Pancreas (tissue), 10 donors: ENCODE measurements around the gene ANKRD23. TPM values are rescaled to one million over a fixed set of nuclear protein-coding genes. Genes with fewer than 3 reads are reported as not detected.
"Not testable (repeated sequence)": the region's sequence is repeated elsewhere in the genome, so short reads cannot be mapped to it uniquely, and the experiment has no call there.

Source experiments
- ATAC-seq, 4 donors: fragments of 200-7000 bp; cut with Tn5 transposase; one replicate each; pipeline versions ENCODE4 v1.8.0 to v1.9.1; 2020; ENCODE audit warnings: mild to moderate bottlenecking in 4 of 4, moderate library complexity in 4 of 4
- DNase-seq, 6 donors: peaks; one replicate each; pipeline ENCODE4 v3.0.0-alpha.2; 2020
- FAIRE-seq: peaks from 2 replicates; lab custom pipeline; 2012; peaks lifted over from hg19 to GRCh38; lab: Jason Lieb, UNC
- H3K27ac ChIP-seq, 4 donors: fragments of 200-600 bp; sonication (generic); 1 replicate in 3 of 4; 2 replicates in 1 of 4; pipeline versions ENCODE4 v1.5.0 to v1.8.0; 2020
- H3K27me3 ChIP-seq, 4 donors: fragments of 200-600 bp; one replicate each; pipeline ENCODE4 v1.8.0; 2021
- H3K36me3 ChIP-seq, 3 donors: fragments of 200-600 bp; sonication (generic) in 1 of 3; one replicate each; pipeline versions ENCODE4 v1.5.0 to v1.8.0; 2020 to 2021
- H3K4me1 ChIP-seq, 3 donors: fragments of 200-600 bp; one replicate each; pipeline ENCODE4 v1.8.0; 2021
- H3K4me3 ChIP-seq, 4 donors: fragments of 200-600 bp; sonication (generic) in 2 of 4; one replicate each; pipeline versions ENCODE4 v1.5.0 to v1.8.0; 2020 to 2021
- H3K9me3 ChIP-seq, 4 donors: fragments of 200-600 bp; one replicate each; pipeline ENCODE4 v1.8.0; 2021
- WGBS, 2 donors: extraction: QIAGEN DNeasy Blood & Tissue Kit; methylation state at CpG; one replicate each; pipeline ENCODE4 v1.1.7; 2013; 5-methylcytosine and 5-hydroxymethylcytosine counted together
- intact Hi-C, 3 donors: fragments of 100-400 bp; cut with DNase I; formaldehyde crosslinking; loops; one replicate each; pipeline versions ENCODE4 v1.11.1 to v1.14.2; 2022
- polyA plus RNA-seq, 2 donors: library from polyadenylated mRNA; stranded (reverse); fragments of 200-250 nt; gene quantifications; one replicate each; pipeline ENCODE4 v1.2.3, GENCODE V29; 2013
- total RNA-seq, 6 donors: library from RNA; stranded (reverse); fragmentation: NEBNext Ultra II Directional in 4 of 6; extraction: Animal tissue kit (Norgen Biotek cat#: 25700) in 4 of 6; gene quantifications; one replicate each; pipeline versions ENCODE4 v1.2.1 to v1.2.4, GENCODE V29; 2021 to 2023
- TF ChIP-seq, protein P1 (sequence below), 4 donors: fragments of 200-600 bp; sonication (generic) in 3 of 4; IDR thresholded peaks; one replicate each; pipeline versions ENCODE4 v1.5.0 to v1.8.0; 2021; ENCODE audit warnings: antibody characterized with exemption in 4 of 4
- donor health status: healthy with polysubstance abuse.
- donor health status: DM: no; HTN: no; CAD: no; lungs with moderate emphysema.
- donor health status: DM: no; HTN: no; CAD: no.
- donor health status: control.
- donor health status: control.
- donor health status: Bipolar disorder and iron deficiency.
- donor health status: DM: yes; HTN: yes; CAD: no.
- donor health status: DM: no; HTN: no; CAD: no.
- donor health status: DM: no; HTN: no; CAD: no.
- donor health status: DM: yes; HTN: yes; CAD: no.

The ANKRD23 gene
- total and polyA plus RNA-seq, 8 donors, result 0.95 to 10.9 (median 2.9) TPM

DNA sequence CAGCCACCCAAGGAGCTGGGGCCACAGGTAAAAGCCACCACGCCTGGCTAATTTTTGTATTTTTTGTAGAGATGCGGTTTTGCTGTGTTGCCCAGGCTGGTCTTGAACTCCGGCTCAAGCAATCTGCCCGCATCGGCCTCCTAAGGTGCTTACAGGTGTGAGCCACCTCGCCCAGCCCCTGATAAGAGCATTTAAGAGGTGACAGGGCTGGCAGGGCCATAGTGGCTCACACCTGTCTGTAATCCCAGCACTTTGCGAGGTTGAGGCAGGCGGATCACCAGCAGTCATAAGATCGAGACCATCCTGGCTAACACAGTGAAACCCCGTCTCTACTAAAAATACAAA is 36.7 kb downstream of the ANKRD23 start:
- Histone ChIP-seq H3K4me1 (no peaks in the 10 kb centered on the region), H3K4me3 (no peak overlapping the region), H3K36me3 (no peaks in the 10 kb centered on the region), H3K27me3 (no peaks in the 10 kb centered on the region), H3K27ac (peak overlapping the region in 1 of 4 donors; percentile 10), H3K9me3 (no peaks in the 10 kb centered on the region)
- no peak for FAIRE-seq
- intact Hi-C loops, result loop anchor here in 1 of 3 donors (10.0 kb wide), 1 partner anchor 202 kb away; no protein-coding TSS in a partner anchor
- TF ChIP-seq, protein P1, sequence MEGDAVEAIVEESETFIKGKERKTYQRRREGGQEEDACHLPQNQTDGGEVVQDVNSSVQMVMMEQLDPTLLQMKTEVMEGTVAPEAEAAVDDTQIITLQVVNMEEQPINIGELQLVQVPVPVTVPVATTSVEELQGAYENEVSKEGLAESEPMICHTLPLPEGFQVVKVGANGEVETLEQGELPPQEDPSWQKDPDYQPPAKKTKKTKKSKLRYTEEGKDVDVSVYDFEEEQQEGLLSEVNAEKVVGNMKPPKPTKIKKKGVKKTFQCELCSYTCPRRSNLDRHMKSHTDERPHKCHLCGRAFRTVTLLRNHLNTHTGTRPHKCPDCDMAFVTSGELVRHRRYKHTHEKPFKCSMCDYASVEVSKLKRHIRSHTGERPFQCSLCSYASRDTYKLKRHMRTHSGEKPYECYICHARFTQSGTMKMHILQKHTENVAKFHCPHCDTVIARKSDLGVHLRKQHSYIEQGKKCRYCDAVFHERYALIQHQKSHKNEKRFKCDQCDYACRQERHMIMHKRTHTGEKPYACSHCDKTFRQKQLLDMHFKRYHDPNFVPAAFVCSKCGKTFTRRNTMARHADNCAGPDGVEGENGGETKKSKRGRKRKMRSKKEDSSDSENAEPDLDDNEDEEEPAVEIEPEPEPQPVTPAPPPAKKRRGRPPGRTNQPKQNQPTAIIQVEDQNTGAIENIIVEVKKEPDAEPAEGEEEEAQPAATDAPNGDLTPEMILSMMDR (IDR thresholded peaks at IDR 0.05), result no peak
- DNase-seq, result no peak
- 68 to 70% methylated on average over 10 of the region's 10 CpGs for WGBS, 2 donors
- ATAC-seq, result no peak

DNA sequence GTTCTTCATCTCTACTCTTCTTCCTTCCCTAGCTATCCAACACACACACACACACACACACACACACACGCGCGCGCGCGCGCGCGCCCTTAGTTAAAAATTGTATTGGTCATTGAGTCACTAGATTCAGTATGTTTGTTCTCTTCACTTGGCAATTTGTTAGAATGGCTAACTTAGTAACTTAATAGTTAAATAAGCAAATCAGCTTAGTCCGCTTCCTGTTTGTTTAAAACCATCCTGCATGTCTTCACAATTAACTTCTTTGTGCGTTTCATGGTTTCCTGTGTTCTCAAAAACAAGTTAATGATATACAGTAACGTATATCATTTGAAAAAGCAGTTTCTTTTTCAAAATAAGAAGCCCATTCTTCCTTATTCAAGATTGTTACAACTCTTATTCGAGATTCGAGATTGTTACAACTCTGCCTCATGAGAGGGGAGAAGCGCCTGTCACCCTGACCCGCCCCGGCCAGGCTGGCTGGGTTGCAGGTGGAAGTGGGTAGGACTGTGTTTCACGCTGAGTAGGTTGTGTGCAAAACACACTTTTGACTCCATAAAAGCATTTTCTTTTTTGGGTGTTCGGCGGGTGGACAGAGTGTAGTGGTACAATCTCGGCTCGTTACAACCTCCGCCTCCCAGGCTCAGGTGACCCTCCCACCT is 37.2 kb downstream of the ANKRD23 start:
- H3K4me3 ChIP-seq, result no peak overlapping the region
- no peak for DNase-seq
- H3K27me3 ChIP-seq, result no peaks in the 10 kb centered on the region
- no peaks in the 10 kb centered on the region for H3K9me3 ChIP-seq
- intact Hi-C loops, result loop anchor here in 1 of 3 donors (10.0 kb wide), 1 partner anchor 202 kb away; no protein-coding TSS in a partner anchor
- peak in 2 of 4 donors; percentile 39 to 44 for ATAC-seq
- TF ChIP-seq, protein P1 (IDR thresholded peaks at IDR 0.05), result no peak
- H3K36me3 ChIP-seq, result no peaks in the 10 kb centered on the region
- WGBS, 2 donors, result 77 to 81% methylated on average over 23 of the region's 23 CpGs
- peak overlapping the region in 1 of 4 donors; percentile 10 for H3K27ac ChIP-seq
- no peaks in the 10 kb centered on the region for H3K4me1 ChIP-seq
- no peak for FAIRE-seq

DNA sequence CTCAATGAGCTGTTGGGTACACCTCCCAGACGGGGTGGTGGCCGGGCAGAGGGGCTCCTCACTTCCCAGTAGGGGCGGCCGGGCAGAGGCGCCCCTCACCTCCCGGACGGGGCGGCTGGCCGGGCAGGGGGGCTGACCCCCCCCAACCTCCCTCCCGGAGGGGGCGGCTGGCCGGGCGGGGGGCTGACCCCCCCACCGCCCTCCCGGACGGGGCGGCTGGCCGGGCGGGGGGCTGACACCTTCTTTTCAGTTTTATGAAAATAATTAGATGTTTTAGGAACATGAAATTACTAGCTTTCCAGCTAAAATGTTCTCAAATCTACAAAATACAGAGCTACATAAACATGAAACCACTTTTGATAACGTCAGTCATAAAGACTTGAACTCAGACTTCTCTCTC is 37.9 kb downstream of the ANKRD23 start:
- not testable (repeated sequence) for H3K4me1 ChIP-seq

DNA sequence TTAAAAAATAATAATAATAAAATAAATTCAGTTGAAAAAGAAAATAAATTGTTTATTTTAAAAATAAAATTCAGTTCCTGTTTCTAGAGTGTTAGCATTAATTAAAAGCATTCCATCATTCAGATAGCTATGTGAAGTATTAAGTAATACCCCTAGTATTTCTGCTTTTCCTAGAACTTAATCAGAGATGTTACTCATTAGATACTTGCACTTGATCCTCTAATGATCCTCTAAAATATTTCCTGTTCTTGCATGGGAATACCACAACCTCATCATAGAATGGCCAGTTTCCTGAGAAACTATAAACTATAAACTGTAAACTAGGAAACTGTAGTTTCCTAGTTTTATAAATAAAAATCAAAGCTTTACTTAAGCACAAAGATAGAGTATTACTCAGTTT is 38.8 kb downstream of the ANKRD23 start:
- TF ChIP-seq, protein P1 (IDR thresholded peaks at IDR 0.05), result no peak
- intact Hi-C loops, result loop anchor here in 1 of 3 donors (10.0 kb wide), 1 partner anchor 200 kb away; no protein-coding TSS in a partner anchor
- ATAC-seq (no peak), FAIRE-seq (no peak), DNase-seq (no peak)
- Histone ChIP-seq H3K27ac (no peak overlapping the region), H3K36me3 (no peaks in the 10 kb centered on the region), H3K4me1 (no peaks in the 10 kb centered on the region), H3K4me3 (no peak overlapping the region), H3K27me3 (no peaks in the 10 kb centered on the region), H3K9me3 (no peaks in the 10 kb centered on the region)

More for the DNA sequence above, 37.9 kb downstream of the ANKRD23 start:
- H3K27me3 ChIP-seq, H3K9me3 ChIP-seq, FAIRE-seq, H3K36me3 ChIP-seq, ATAC-seq, DNase-seq, H3K4me3 ChIP-seq: not testable (repeated sequence)
- WGBS, 2 donors, result 92 to 93% methylated on average over 11 to 17 of the region's 20 CpGs
- intact Hi-C loops, result loop anchor here in 1 of 3 donors (10.0 kb wide), 1 partner anchor 201 kb away; no protein-coding TSS in a partner anchor
- peak overlapping the region in 1 of 4 donors; percentile 3 for H3K27ac ChIP-seq

DNA sequence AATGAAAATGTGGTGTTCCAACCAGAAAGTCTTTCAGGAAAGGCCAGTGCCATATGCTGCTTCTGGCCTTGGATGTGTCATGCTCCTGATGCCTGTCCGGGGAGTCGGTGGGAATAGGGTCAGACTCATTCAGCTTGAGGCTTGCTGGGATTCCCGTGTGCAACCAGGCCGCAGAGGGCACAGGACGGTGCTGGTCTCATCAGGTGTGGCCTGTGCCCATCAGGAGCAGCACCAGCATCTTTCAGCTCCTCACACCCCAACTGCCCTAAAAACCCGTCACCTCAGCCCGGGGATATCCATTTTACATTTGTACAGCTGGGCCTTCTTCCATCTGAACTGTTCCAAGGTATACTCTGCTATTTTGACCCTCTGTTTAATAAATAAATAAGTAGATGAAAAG is 41.1 kb downstream of the ANKRD23 start:
- H3K27ac ChIP-seq, result no peak overlapping the region
- TF ChIP-seq, protein P1 (IDR thresholded peaks at IDR 0.05), result no peak
- no peaks in the 10 kb centered on the region for H3K27me3 ChIP-seq
- no peak for ATAC-seq
- H3K36me3 ChIP-seq, result no peaks in the 10 kb centered on the region
- no peaks in the 10 kb centered on the region for H3K4me1 ChIP-seq
- no peaks in the 10 kb centered on the region for H3K9me3 ChIP-seq
- H3K4me3 ChIP-seq, result no peak overlapping the region
- no peak for DNase-seq
- intact Hi-C loops, result loop anchor here in 1 of 3 donors (10.0 kb wide), 1 partner anchor 198 kb away; no protein-coding TSS in a partner anchor
- no peak for FAIRE-seq
- WGBS, 2 donors, result 84 to 86% methylated on average over 7 of the region's 7 CpGs
